GM18873 (cell line): ENCODE results near the gene ADGRG1.
A peak's percentile ranks its signal among the peaks of the same experiment; 100 is the strongest.
"Not testable (repeated sequence)": the region's sequence is repeated elsewhere in the genome, so short reads cannot be mapped to it uniquely, and the experiment has no call there.

ENCODE experiments used
- ATAC-seq: cut with Tn5 transposase; IDR thresholded peaks from one replicate; pipeline ENCODE4 v1.9.1; 2021; ENCODE audit warnings: mild to moderate bottlenecking, moderate library complexity, moderate number of reproducible peaks; ENCODE audit not compliant: unreplicated experiment, low FRiP score

ADGRG1 gene

GRCh38 chr16:57628008-57628781 lies at the start of gene ADGRG1:
Gene ADGRG1, plus strand, starts transcription at chr16:57628630. Its CDS starts 21,658 bp downstream, at chr16:57650288.
- no peak for ATAC-seq

GRCh38 chr16:57579361-57579665 lies 49.1 kb upstream of the ADGRG1 start:
- ATAC-seq, result no peak

- ATAC-seq, result no peak
Observed at GRCh38 chr16:57585051-57585687, 43.3 kb upstream of the ADGRG1 start.

GRCh38 chr16:57588831-57589230 lies 39.6 kb upstream of the ADGRG1 start:
- no peak for ATAC-seq

- no peak for ATAC-seq
Observed at GRCh38 chr16:57589374-57589773, 39.1 kb upstream of the ADGRG1 start.

- ATAC-seq, result no peak
Observed at GRCh38 chr16:57590654-57591085, 37.8 kb upstream of the ADGRG1 start.

GRCh38 chr16:57591086-57591869 lies 37.2 kb upstream of the ADGRG1 start:
- ATAC-seq, result no peak

GRCh38 chr16:57591870-57592485 lies 36.5 kb upstream of the ADGRG1 start:
- no peak for ATAC-seq

- no peak for ATAC-seq
Observed at GRCh38 chr16:57592591-57593003, 35.8 kb upstream of the ADGRG1 start.

- ATAC-seq, result no peak
Observed at GRCh38 chr16:57593021-57593420, 35.4 kb upstream of the ADGRG1 start.

- ATAC-seq, result no peak
Observed at GRCh38 chr16:57593990-57594389, 34.4 kb upstream of the ADGRG1 start.

- no peak for ATAC-seq
Observed at GRCh38 chr16:57594531-57595031, 33.8 kb upstream of the ADGRG1 start.

- ATAC-seq, result not testable (repeated sequence)
Observed at GRCh38 chr16:57596234-57596633, 32.2 kb upstream of the ADGRG1 start.

GRCh38 chr16:57598437-57598836 lies 30.0 kb upstream of the ADGRG1 start:
- no peak for ATAC-seq

GRCh38 chr16:57600048-57600835 lies 28.2 kb upstream of the ADGRG1 start:
- no peak for ATAC-seq

GRCh38 chr16:57600952-57601580 lies 27.4 kb upstream of the ADGRG1 start:
- no peak for ATAC-seq

GRCh38 chr16:57601801-57602478 lies 26.5 kb upstream of the ADGRG1 start:
- ATAC-seq, result peak; percentile 86

GRCh38 chr16:57603115-57604024 lies 25.1 kb upstream of the ADGRG1 start:
- no peak for ATAC-seq
